ENCODE results near the gene CST11.

CST11 gene

GRCh38 chr20:23442436-23442835, 10.2 kb downstream of the CST11 start:
- no peak for DNase-seq (ENCODE audit: low spot score)
- TF ChIP-seq CTCF (IDR thresholded peaks at IDR 0.05; ENCODE audit: extremely low read depth, missing control alignments) = no peak

- peak; percentile 78 for TF ChIP-seq CTCF (IDR thresholded peaks at IDR 0.05; ENCODE audit: extremely low read depth, missing control alignments)
- DNase-seq (ENCODE audit: low spot score) = peak; percentile 79
Measured at GRCh38 chr20:23441850-23442313, 10.8 kb downstream of the CST11 start.

- no peak for TF ChIP-seq CTCF (IDR thresholded peaks at IDR 0.05; ENCODE audit: extremely low read depth, missing control alignments)
- no peak for DNase-seq (ENCODE audit: low spot score)
Measured at GRCh38 chr20:23440004-23440403, 12.7 kb downstream of the CST11 start.

GRCh38 chr20:23438661-23439060, 14.0 kb downstream of the CST11 start:
- no peak for DNase-seq (ENCODE audit: low spot score)
- TF ChIP-seq CTCF (IDR thresholded peaks at IDR 0.05; ENCODE audit: extremely low read depth, missing control alignments) = no peak

- no peak for DNase-seq (ENCODE audit: low spot score)
- no peak for TF ChIP-seq CTCF (IDR thresholded peaks at IDR 0.05; ENCODE audit: extremely low read depth, missing control alignments)
Measured at GRCh38 chr20:23437126-23437899, 15.4 kb downstream of the CST11 start.

- no peak for TF ChIP-seq CTCF (IDR thresholded peaks at IDR 0.05; ENCODE audit: extremely low read depth, missing control alignments)
- DNase-seq (ENCODE audit: low spot score) = no peak
Measured at GRCh38 chr20:23436681-23437080, 16.0 kb downstream of the CST11 start.

- no peak for DNase-seq (ENCODE audit: low spot score)
- no peak for TF ChIP-seq CTCF (IDR thresholded peaks at IDR 0.05; ENCODE audit: extremely low read depth, missing control alignments)
Measured at GRCh38 chr20:23435626-23436539, 16.8 kb downstream of the CST11 start.
